Measurements from ENCODE around the gene CLIC5.

The CLIC5 gene

DNA sequence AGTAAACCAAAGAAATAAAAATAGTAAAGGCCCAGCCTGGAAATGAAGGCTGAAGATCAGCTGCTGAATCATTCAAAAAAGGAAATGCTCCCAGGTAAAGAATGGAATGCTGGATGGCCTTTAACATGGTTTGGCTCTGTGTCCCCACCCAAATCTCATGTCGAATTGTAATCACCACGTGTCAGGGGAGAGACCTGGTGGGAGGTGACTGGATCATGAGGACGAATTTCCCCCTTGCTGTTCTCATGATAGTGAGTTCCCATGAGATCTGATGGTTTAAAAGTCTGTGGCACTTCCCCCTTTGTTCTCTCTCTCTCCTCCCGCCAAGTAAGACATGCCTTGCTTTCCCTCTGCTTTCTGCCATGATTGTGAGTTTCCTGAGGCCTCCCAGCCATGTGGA is 9.9 kb upstream of the CLIC5 start:
- TF ChIP-seq, protein P1, sequence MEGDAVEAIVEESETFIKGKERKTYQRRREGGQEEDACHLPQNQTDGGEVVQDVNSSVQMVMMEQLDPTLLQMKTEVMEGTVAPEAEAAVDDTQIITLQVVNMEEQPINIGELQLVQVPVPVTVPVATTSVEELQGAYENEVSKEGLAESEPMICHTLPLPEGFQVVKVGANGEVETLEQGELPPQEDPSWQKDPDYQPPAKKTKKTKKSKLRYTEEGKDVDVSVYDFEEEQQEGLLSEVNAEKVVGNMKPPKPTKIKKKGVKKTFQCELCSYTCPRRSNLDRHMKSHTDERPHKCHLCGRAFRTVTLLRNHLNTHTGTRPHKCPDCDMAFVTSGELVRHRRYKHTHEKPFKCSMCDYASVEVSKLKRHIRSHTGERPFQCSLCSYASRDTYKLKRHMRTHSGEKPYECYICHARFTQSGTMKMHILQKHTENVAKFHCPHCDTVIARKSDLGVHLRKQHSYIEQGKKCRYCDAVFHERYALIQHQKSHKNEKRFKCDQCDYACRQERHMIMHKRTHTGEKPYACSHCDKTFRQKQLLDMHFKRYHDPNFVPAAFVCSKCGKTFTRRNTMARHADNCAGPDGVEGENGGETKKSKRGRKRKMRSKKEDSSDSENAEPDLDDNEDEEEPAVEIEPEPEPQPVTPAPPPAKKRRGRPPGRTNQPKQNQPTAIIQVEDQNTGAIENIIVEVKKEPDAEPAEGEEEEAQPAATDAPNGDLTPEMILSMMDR (conservative IDR thresholded peaks at IDR 0.05; ENCODE audit: low read depth, low read length) = no peak
- Histone ChIP-seq H3K27me3 (ENCODE audit: insufficient read depth, low read depth) (no peaks in the 10 kb centered on the region), H2AFZ (ENCODE audit: low read depth) (no peak overlapping the region), H3K36me3 (ENCODE audit: insufficient read depth) (no peaks in the 10 kb centered on the region), H3K4me3 (IDR thresholded peaks at IDR 0.05; ENCODE audit: insufficient read depth, low read depth, low read length) (no peak overlapping the region), H3K79me2 (ENCODE audit: insufficient read depth, low read depth) (no peaks in the 10 kb centered on the region), H3K4me1 (ENCODE audit: low read depth, poor library complexity, severe bottlenecking) (no peaks in the 10 kb centered on the region), H3K27ac (no peak overlapping the region), H4K20me1 (ENCODE audit: insufficient read depth) (no peaks in the 10 kb centered on the region), H3K9ac (no peak overlapping the region), H3K4me2 (no peak overlapping the region)

GRCh38 chr6:46024124-46024769 is 8.6 kb upstream of the CLIC5 start:
- H3K79me2 ChIP-seq (ENCODE audit: insufficient read depth, low read depth) = no peaks in the 10 kb centered on the region
- no peak overlapping the region for H3K27ac ChIP-seq
- no peak overlapping the region for H3K4me3 ChIP-seq (IDR thresholded peaks at IDR 0.05; ENCODE audit: insufficient read depth, low read depth, low read length)
- TF ChIP-seq, protein P1 (conservative IDR thresholded peaks at IDR 0.05; ENCODE audit: low read depth, low read length) = no peak
- no peaks in the 10 kb centered on the region for H3K27me3 ChIP-seq (ENCODE audit: insufficient read depth, low read depth)
- H3K36me3 ChIP-seq (ENCODE audit: insufficient read depth) = no peaks in the 10 kb centered on the region
- H3K4me1 ChIP-seq (ENCODE audit: low read depth, poor library complexity, severe bottlenecking) = no peaks in the 10 kb centered on the region
- H4K20me1 ChIP-seq (ENCODE audit: insufficient read depth) = no peaks in the 10 kb centered on the region
- H3K4me2 ChIP-seq = no peak overlapping the region
- no peak overlapping the region for H3K9ac ChIP-seq
- H2AFZ ChIP-seq (ENCODE audit: low read depth) = no peak overlapping the region

DNA sequence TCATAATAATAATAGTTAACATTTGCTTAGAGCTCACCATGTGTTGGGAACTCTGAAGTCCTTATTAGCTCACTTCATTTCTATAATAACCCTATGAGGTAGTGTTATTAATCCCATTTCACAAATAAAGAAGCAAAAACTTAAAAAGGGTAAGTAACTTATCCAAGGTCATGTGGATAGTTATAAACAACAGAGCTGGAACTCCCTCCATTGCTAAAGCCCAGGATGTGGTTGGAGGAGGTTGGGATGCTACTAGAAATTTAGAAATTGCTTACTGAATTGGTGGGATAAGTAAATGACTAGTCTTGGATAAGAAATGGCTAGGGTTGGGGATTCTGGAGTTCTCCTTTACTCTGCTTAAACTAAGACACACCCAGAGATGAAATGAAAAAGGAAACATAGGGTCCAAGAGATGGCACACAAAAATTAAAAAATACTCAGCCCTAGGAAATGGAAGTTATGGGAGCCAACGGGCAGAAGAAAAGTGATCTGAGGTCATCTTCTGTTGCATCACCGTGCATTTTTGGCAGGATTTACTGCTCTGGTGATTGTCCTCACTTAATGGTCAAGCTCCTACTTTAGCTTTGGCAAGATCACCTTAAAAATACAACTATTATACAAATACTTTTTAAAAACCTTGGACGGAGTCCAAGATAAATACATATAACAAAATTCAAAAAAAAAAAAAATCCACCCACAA is 7.7 kb upstream of the CLIC5 start:
- no peaks in the 10 kb centered on the region for H3K36me3 ChIP-seq (ENCODE audit: insufficient read depth)
- H3K4me1 ChIP-seq (ENCODE audit: low read depth, poor library complexity, severe bottlenecking) = no peaks in the 10 kb centered on the region
- TF ChIP-seq, protein P1 (conservative IDR thresholded peaks at IDR 0.05; ENCODE audit: low read depth, low read length) = no peak
- H3K4me3 ChIP-seq (IDR thresholded peaks at IDR 0.05; ENCODE audit: insufficient read depth, low read depth, low read length) = no peak overlapping the region
- H3K9ac ChIP-seq = no peak overlapping the region
- H3K4me2 ChIP-seq = no peak overlapping the region
- H3K27ac ChIP-seq = no peak overlapping the region
- no peaks in the 10 kb centered on the region for H4K20me1 ChIP-seq (ENCODE audit: insufficient read depth)
- no peaks in the 10 kb centered on the region for H3K79me2 ChIP-seq (ENCODE audit: insufficient read depth, low read depth)
- H2AFZ ChIP-seq (ENCODE audit: low read depth) = no peak overlapping the region
- no peaks in the 10 kb centered on the region for H3K27me3 ChIP-seq (ENCODE audit: insufficient read depth, low read depth)

GRCh38 chr6:46022106-46022948 is 6.7 kb upstream of the CLIC5 start:
- TF ChIP-seq, protein P1 (conservative IDR thresholded peaks at IDR 0.05; ENCODE audit: low read depth, low read length) = no peak
- H3K4me3 ChIP-seq (IDR thresholded peaks at IDR 0.05; ENCODE audit: insufficient read depth, low read depth, low read length) = no peak overlapping the region
- no peaks in the 10 kb centered on the region for H3K27me3 ChIP-seq (ENCODE audit: insufficient read depth, low read depth)
- no peak overlapping the region for H3K9ac ChIP-seq
- no peaks in the 10 kb centered on the region for H3K36me3 ChIP-seq (ENCODE audit: insufficient read depth)
- no peaks in the 10 kb centered on the region for H3K4me1 ChIP-seq (ENCODE audit: low read depth, poor library complexity, severe bottlenecking)
- no peaks in the 10 kb centered on the region for H4K20me1 ChIP-seq (ENCODE audit: insufficient read depth)
- no peaks in the 10 kb centered on the region for H3K79me2 ChIP-seq (ENCODE audit: insufficient read depth, low read depth)
- H3K27ac ChIP-seq = no peak overlapping the region
- no peak overlapping the region for H3K4me2 ChIP-seq
- H2AFZ ChIP-seq (ENCODE audit: low read depth) = no peak overlapping the region
